Astrocyte of the spinal cord (primary cell): ENCODE results near the gene EPC1.
"Not testable (repeated sequence)": the region's sequence is repeated elsewhere in the genome, so short reads cannot be mapped to it uniquely, and the experiment has no call there.

Experiments
- DNase-seq: peaks from one replicate; pipeline ENCODE4 v3.0.0; 2011; ENCODE audit warnings: low read depth, low spot score
- H3K4me3 ChIP-seq: 2 replicates; pipeline ENCODE4 v1.5.1; 2011; ENCODE audit warnings: low read depth, mild to moderate bottlenecking, low read length, moderate library complexity
- CTCF ChIP-seq: IDR thresholded peaks from 2 replicates; pipeline ENCODE4 v1.5.1; 2012; ENCODE audit warnings: low read depth, mild to moderate bottlenecking, low read length, inconsistent platforms
- in situ Hi-C: cut with HindIII; loops from 2 replicates; pipeline ENCODE4 v1.10.0; 2017; ENCODE audit warnings: low sequenced_read_pairs

The EPC1 gene

GRCh38 chr10:32372000-32372875, 25.3 kb upstream of the EPC1 start:
- H3K4me3 ChIP-seq: no peak overlapping the region
- DNase-seq: no peak
- in situ Hi-C loops: no loop called here
- TF ChIP-seq CTCF: no peak

- in situ Hi-C loops: no loop called here
- no peak for TF ChIP-seq CTCF
- DNase-seq: no peak
- no peak overlapping the region for H3K4me3 ChIP-seq
These were observed 24.1 kb upstream of the EPC1 start for GRCh38 chr10:32371101-32371500.

DNA sequence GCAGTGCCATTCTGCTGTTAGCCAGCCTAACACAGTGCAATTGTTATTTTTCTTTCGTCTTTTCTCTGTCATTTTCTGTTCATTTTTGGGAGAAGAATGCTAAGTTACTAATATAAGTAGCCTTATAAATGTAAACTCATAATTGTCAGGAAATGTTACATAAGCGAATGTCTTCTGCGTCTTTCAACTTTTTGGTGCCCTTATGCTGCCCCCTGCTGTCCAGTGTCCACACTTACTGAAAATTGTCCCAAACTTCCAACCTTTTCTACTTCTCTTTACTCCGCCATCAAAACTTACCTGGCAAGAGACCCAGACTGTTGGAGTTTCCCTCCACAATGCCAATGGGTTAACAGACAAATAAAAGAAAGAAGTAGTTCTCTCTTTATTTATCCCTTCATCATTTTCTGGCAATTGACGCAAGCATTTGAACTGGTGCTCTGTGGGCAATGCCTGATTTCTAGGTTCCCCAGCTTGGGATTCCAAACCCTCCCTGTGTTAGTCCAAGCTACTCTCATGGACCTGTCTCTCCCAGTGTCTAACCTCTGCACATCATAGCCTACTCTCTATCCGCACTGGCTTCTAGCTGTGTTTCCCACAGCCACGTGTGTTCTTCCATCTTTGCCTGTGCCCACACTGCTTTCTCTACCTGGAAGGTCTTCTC, 21.0 kb upstream of the EPC1 start:
- DNase-seq: peak; percentile 70
- peak; percentile 71 for TF ChIP-seq CTCF
- in situ Hi-C loops: no loop called here
- H3K4me3 ChIP-seq: no peak overlapping the region

DNA sequence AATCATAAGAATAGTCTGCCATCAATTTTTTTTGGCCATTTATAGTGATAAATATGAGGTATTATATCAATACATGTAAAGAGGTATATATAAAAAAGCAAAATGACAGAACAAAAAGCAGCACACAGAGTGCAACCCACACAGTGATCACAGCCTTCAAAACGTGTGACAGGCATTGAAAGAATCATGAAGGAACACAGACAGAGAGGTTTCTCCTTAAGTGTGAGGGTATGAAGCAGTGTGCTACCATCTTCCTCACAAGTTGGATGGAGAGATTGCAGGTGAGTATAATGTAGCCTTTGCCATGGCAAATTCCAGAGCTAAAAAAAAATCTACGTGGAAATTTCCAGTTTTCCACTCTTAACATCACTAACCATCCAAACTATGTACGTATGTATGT, 19.6 kb upstream of the EPC1 start:
- TF ChIP-seq CTCF: no peak
- no peak for DNase-seq
- in situ Hi-C loops: no loop called here
- no peak overlapping the region for H3K4me3 ChIP-seq

- no peak overlapping the region for H3K4me3 ChIP-seq
- no peak for DNase-seq
- no peak for TF ChIP-seq CTCF
- in situ Hi-C loops: no loop called here
These were observed 19.2 kb upstream of the EPC1 start for GRCh38 chr10:32366111-32366510.

DNA sequence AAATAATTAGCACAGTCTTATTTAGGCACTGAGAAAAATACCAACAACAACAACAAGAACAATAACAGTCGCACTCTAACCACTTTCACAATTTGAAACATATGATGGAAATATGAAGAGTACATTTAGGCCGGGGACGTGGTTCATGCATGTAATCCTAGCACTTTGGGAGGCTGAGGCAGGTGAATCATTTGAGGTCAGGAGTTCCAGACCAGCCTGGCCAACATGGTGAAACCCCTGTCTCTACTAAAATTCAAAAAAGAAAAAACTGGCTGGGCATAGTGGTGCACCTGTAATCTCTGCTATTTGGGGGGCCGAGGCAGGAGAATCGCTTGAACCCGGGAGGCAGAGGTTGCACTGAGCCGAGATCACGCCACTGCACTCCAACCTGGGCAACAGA, 18.4 kb upstream of the EPC1 start:
- DNase-seq, H3K4me3 ChIP-seq, in situ Hi-C loops: not testable (repeated sequence)

DNA sequence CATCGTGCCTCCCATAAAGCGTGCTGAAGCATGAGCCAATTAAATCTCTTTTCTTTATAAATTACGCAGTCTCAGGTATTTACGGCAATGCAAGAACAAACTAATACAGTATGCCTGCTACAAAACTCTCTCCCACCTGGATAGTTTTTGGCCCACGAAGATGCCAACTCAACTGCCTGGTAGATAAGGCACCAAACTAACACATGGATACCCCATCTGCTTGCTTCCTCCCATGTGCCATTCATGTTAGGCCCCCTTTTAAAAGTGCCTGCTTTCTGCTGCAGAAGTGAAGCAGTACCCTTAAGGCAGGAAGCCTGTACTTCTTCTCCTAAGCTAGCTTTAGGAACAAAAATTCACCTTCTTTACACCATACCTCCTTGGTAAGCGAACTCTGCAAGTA, 15.6 kb upstream of the EPC1 start:
- no peak for DNase-seq
- in situ Hi-C loops: no loop called here
- H3K4me3 ChIP-seq: no peak overlapping the region
- TF ChIP-seq CTCF: no peak
